Loucy (cell line): ENCODE data around the gene TMEM201.

ENCODE experiments used
- H2AFZ ChIP-seq: fragments of 200-600 bp; sonication (generic); 2 replicates; pipeline ENCODE4 v1.6.0; 2016; ENCODE audit warnings: antibody characterized with exemption, mild to moderate bottlenecking, low read length, moderate library complexity
- H3F3A ChIP-seq: fragments of 200-600 bp; 2 replicates; pipeline ENCODE4 v1.6.0; 2016; ENCODE audit warnings: antibody characterized with exemption, low read depth, mild to moderate bottlenecking
- H3K27me3 ChIP-seq: fragments of 200-600 bp; sonication (generic); 2 replicates; pipeline ENCODE4 v1.6.1; 2014; ENCODE audit warnings: low read length, mild to moderate bottlenecking; ENCODE audit not compliant: insufficient read depth, poor library complexity, severe bottlenecking
- H3K36me3 ChIP-seq: fragments of 200-600 bp; sonication (generic); 2 replicates; pipeline ENCODE4 v1.6.1; 2016; ENCODE audit warnings: low read length; ENCODE audit not compliant: insufficient read depth
- H3K4me1 ChIP-seq: fragments of 200-600 bp; sonication (generic); 2 replicates; pipeline ENCODE4 v1.5.1; 2014; ENCODE audit warnings: low read length, mild to moderate bottlenecking; ENCODE audit not compliant: insufficient read depth, poor library complexity, severe bottlenecking
- H3K4me2 ChIP-seq: fragments of 200-600 bp; sonication (generic); 2 replicates; pipeline ENCODE4 v1.6.0; 2014; ENCODE audit warnings: antibody characterized with exemption, low read length, low read depth, mild to moderate bottlenecking; ENCODE audit not compliant: poor library complexity, severe bottlenecking
- H3K4me3 ChIP-seq: fragments of 200-600 bp; sonication (generic); 2 replicates; pipeline ENCODE4 v1.5.1; 2014; ENCODE audit warnings: low read length, mild to moderate bottlenecking, mixed read lengths; ENCODE audit not compliant: poor library complexity, severe bottlenecking
- H3K79me2 ChIP-seq: fragments of 200-600 bp; sonication (generic); 2 replicates; pipeline ENCODE4 v1.6.1; 2014; ENCODE audit warnings: low read length; ENCODE audit not compliant: insufficient read depth
- H3K9ac ChIP-seq: fragments of 200-600 bp; sonication (generic); 2 replicates; pipeline ENCODE4 v1.6.0; 2014; ENCODE audit warnings: mild to moderate bottlenecking, low read depth, low read length, moderate library complexity; ENCODE audit not compliant: poor library complexity, severe bottlenecking
- H3K9me2 ChIP-seq: fragments of 200-600 bp; sonication (generic); replicated peaks from 2 replicates; pipeline ENCODE4 v1.6.1; 2016; ENCODE audit warnings: low read depth, low read length, mixed read lengths
- H3K9me3 ChIP-seq: fragments of 200-600 bp; sonication (generic); 2 replicates; pipeline ENCODE4 v1.6.1; 2014; ENCODE audit warnings: mild to moderate bottlenecking, antibody characterized with exemption, low read length, low read depth; ENCODE audit not compliant: insufficient read depth
- H4K20me1 ChIP-seq: fragments of 200-600 bp; sonication (generic); 2 replicates; pipeline ENCODE4 v1.6.0; 2014; ENCODE audit warnings: antibody characterized with exemption, low read length, mild to moderate bottlenecking; ENCODE audit not compliant: insufficient read depth, poor library complexity, severe bottlenecking
- CTCF ChIP-seq: fragments of 200-600 bp; sonication (generic); conservative IDR thresholded peaks from 2 replicates; pipeline ENCODE4 v1.5.1; 2014; ENCODE audit warnings: mild to moderate bottlenecking, antibody characterized with exemption, low read length
- EZH2phosphoT487 ChIP-seq: fragments of 200-600 bp; IDR thresholded peaks from 2 replicates; pipeline ENCODE4 v1.6.1; 2018; ENCODE audit warnings: antibody characterized with exemption, mild to moderate bottlenecking, moderate library complexity, borderline replicate concordance

The TMEM201 gene

DNA sequence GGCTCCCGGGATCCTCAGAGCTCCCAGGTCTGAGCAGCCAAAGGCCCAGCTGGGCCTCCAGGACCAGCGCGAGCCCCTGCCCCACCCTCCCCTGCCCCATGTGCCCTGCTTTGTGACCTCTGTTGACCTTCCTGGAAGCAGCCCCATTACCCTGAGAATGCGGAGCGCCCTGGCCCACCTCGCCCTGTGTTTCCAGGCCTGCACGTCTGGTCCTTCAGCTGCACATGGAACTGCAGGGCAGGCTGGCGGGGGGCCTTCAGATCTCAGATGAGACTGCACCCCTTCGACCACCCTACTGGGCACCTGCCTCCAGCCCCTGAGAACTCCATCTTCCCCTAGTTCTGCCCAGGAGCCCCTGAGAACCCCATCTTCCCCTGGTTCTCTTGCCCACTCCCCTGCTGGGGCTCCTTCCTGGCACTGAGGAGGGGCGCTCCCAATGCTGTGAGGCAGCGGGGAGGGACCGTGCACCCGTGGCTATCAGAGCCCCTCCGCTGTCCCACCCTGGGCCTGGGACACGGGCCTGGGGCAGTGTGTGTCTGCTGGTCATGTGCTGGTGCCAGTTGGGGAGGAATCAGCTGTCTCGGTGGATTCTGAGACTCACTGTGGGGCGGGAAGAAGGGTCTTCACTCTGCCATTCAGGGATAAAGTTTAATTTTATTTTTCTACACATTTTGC lies 25.1 kb downstream of the TMEM201 start:
- Histone ChIP-seq H2AFZ (no peak overlapping the region), H3K79me2 (no peaks in the 10 kb centered on the region), H3K9me3 (no peaks in the 10 kb centered on the region), H3K27me3 (no peaks in the 10 kb centered on the region), H3K4me1 (no peaks in the 10 kb centered on the region), H3K9me2 (no peaks in the 10 kb centered on the region), H3K9ac (no peak overlapping the region), H3K4me2 (no peak overlapping the region), H4K20me1 (no peaks in the 10 kb centered on the region), H3K36me3 (peaks cover 45% of the 10 kb centered on the region; the same call in 1 of the 2 replicates), H3K4me3 (no peak overlapping the region), H3F3A (no peaks in the 10 kb centered on the region)
- no peak for TF ChIP-seq CTCF

- Histone ChIP-seq H3K4me1 (no peaks in the 10 kb centered on the region), H2AFZ (no peak overlapping the region), H4K20me1 (no peaks in the 10 kb centered on the region), H3K9me3 (no peaks in the 10 kb centered on the region), H3K79me2 (no peaks in the 10 kb centered on the region), H3K4me2 (no peak overlapping the region), H3F3A (no peaks in the 10 kb centered on the region), H3K9me2 (no peaks in the 10 kb centered on the region), H3K36me3 (peaks cover 29% of the 10 kb centered on the region; the same call in 1 of the 2 replicates), H3K4me3 (no peak overlapping the region), H3K27me3 (no peaks in the 10 kb centered on the region), H3K9ac (no peak overlapping the region)
- TF ChIP-seq EZH2phosphoT487 (no peak), CTCF (peak; percentile 82)
These were observed 26.8 kb downstream of the TMEM201 start for GRCh38 chr1:9615316-9616063.

- TF ChIP-seq EZH2phosphoT487 (no peak), CTCF (no peak)
- Histone ChIP-seq H2AFZ (no peak overlapping the region), H3K4me1 (no peaks in the 10 kb centered on the region), H3K4me3 (no peak overlapping the region), H3K27me3 (no peaks in the 10 kb centered on the region), H3K9me2 (no peaks in the 10 kb centered on the region), H3K4me2 (no peak overlapping the region), H3K36me3 (no peaks in the 10 kb centered on the region), H3K79me2 (no peaks in the 10 kb centered on the region), H3K9me3 (no peaks in the 10 kb centered on the region), H3F3A (no peaks in the 10 kb centered on the region), H3K9ac (no peak overlapping the region), H4K20me1 (no peaks in the 10 kb centered on the region)
These were observed 30.4 kb downstream of the TMEM201 start for GRCh38 chr1:9618909-9619679.
